ENCODE data around the gene LRP1-AS.

Gene LRP1-AS

GRCh38 chr12:57095440-57095839 is 52.0 kb downstream of the LRP1-AS start:
- DNase-seq, result no peak
